Heart right ventricle (tissue), 16 donors: ENCODE measurements around the gene ZNF646. TPM values are rescaled to one million over a fixed set of nuclear protein-coding genes. Genes with fewer than 3 reads are reported as not detected.
A peak's percentile ranks its signal among the peaks of the same experiment; 100 is the strongest.

Experiments
- ATAC-seq, 8 donors: fragments of 200-7000 bp; cut with Tn5 transposase; one replicate each; pipeline ENCODE4 v1.9.1; 2020; ENCODE audit warnings: mild to moderate bottlenecking in 8 of 8, moderate library complexity in 8 of 8, moderate number of reproducible peaks in 1 of 8
- DNase-seq, 2 donors: peaks; one replicate each; pipeline ENCODE4 v3.0.0-alpha.2; 2020
- H3K27ac ChIP-seq, 10 donors: fragments of 200-600 bp; sonication (generic) in 2 of 10; one replicate each; pipeline versions ENCODE4 v1.5.0 to v1.8.0; 2020 to 2022; ENCODE audit warnings: mild to moderate bottlenecking in 3 of 10
- H3K27me3 ChIP-seq, 7 donors: fragments of 200-600 bp; one replicate each; pipeline ENCODE4 v1.8.0; 2021 to 2022; ENCODE audit warnings: mild to moderate bottlenecking in 2 of 7
- H3K36me3 ChIP-seq, 9 donors: fragments of 200-600 bp; sonication (generic) in 1 of 9; one replicate each; pipeline versions ENCODE4 v1.5.0 to v1.8.0; 2020 to 2022; ENCODE audit warnings: mild to moderate bottlenecking in 2 of 9
- H3K4me1 ChIP-seq, 9 donors: fragments of 200-600 bp; sonication (generic) in 1 of 9; one replicate each; pipeline versions ENCODE4 v1.5.0 to v1.8.0; 2020 to 2022; ENCODE audit warnings: mild to moderate bottlenecking in 4 of 9
- H3K4me3 ChIP-seq, 10 donors: fragments of 200-600 bp; sonication (generic) in 2 of 10; one replicate each; pipeline versions ENCODE4 v1.5.0 to v1.8.0; 2020 to 2022; ENCODE audit warnings: mild to moderate bottlenecking in 7 of 10, moderate library complexity in 2 of 10
- H3K9me3 ChIP-seq, 11 donors: fragments of 200-600 bp in 10 of 11; sonication (generic) in 2 of 11; one replicate each; pipeline versions ENCODE4 v1.5.0 to v1.8.0; 2013 to 2022; ENCODE audit warnings: mild to moderate bottlenecking in 2 of 11, control low read depth in 1 of 11, moderate library complexity in 1 of 11
- WGBS, 2 donors: extraction: QIAGEN DNeasy Blood & Tissue Kit; methylation state at CpG; one replicate each; pipeline ENCODE4 v1.1.7; 2013; ENCODE audit warnings: inconsistent platforms in 1 of 2; 5-methylcytosine and 5-hydroxymethylcytosine counted together
- intact Hi-C, 10 donors: fragments of 100-400 bp; cut with DNase I; formaldehyde crosslinking; loops; one replicate each; pipeline versions ENCODE4 v1.11.1 to v1.14.2; 2022
- polyA plus RNA-seq, 2 donors: library from polyadenylated mRNA; stranded (reverse); fragments of 200-250 nt; gene quantifications; one replicate each; pipeline ENCODE4 v1.2.3, GENCODE V29; 2013
- total RNA-seq, 10 donors: library from RNA; stranded (reverse); fragmentation: NEBNext Ultra II Directional in 3 of 10; extraction: Animal tissue kit (Norgen Biotek cat#: 25700) in 3 of 10; gene quantifications; one replicate each; pipeline versions ENCODE4 v1.2.1 to v1.2.4, GENCODE V29; 2021 to 2023
- TF ChIP-seq, protein P1 (sequence below), 9 donors: fragments of 200-600 bp; sonication (generic) in 2 of 9; IDR thresholded peaks; one replicate each; pipeline versions ENCODE4 v1.5.0 to v1.8.0; 2021 to 2022; ENCODE audit warnings: antibody characterized with exemption in 9 of 9, mild to moderate bottlenecking in 5 of 9, moderate library complexity in 1 of 9
- donor health status: Arrhythmogenic right ventricular cardiomyopathy.
- donor health status: ischemic (EF 13 %, LVEDD 7.1; RV severe dilation, severe dysfunction).
- donor health status: healthy with polysubstance abuse.
- donor health status: DM: no; HTN: yes; CAD: no.
- donor health status: DM: no; HTN: no; CAD: no.
- donor health status: ischemic (EF 25% LVEDD 6.9; RV normal size, moderate dysfunction).
- donor health status: ischemic (EF 25% LVEDD 5.7; RV mildly dilated, moderate dysfunction).
- donor health status: healthy.
- donor health status: DM: yes; HTN: yes; CAD: no.
- donor health status: Ischemic cardiomyopathy.
- donor health status: ischemic (EF 35%, LVEDD 5.7; RV mildly dilated, moderate dysfunction).
- donor health status: nonischemic (EF 11% LVEDD 7.7; RV severe dilation, severe dysfunction).
- donor health status: DM: yes; HTN: yes; CAD: no.
- donor health status: PGD.
- donor health status: ischemic (EF 29% LVEDD 5.4; RV normal size, mild dysfunction).
- donor health status: nonischemic (EF 23%, LVEDD 6.1; RV moderate dilation, normal function).

Gene ZNF646
- total and polyA plus RNA-seq, 12 donors, result 2.7 to 12.0 (median 8.4) TPM

DNA sequence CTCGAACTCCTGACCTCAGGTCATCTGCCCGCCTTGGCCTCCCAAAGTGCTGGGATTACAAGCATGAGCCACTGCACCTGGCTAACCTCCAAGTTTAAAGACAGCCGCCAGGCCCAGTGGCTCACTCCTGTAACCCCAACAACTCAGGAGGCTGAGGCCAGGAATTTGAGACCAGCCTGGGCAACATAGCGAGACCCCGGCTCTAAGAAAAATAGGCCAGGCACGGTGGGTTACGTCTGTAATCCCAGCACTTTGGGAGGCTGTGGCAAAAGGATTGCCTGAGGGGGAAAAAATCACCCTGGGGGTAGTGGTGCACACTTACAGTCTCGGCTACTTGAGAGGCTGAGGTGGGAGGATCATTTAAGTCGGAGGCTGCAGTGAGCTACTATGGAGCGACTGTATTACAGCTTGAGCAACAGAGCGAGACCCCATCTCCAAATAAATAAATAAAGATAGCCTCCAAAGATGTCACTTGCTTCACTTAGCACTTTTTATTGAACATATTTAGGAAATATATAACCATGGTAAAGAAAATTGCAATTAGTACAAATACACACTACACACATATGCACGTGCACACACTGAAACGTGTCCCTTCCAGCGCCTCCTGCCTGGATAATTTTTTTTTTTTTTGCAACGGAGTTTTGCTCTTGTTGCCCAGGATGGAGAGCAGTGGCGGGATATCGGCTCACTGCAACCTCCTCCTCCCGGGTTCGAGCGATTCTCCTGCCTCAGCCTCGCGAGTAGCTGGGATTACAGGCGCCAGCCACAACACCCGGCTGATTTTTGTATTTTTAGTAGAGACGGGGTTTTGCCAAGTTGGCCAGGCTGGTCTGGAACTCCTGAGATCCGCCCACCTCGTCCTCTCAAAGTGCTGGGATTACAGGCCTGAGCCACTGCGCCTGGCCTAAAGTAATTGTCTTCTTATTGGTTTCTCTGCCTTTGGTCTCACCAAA is 32.6 kb downstream of the ZNF646 start:
- no peak for DNase-seq
- peaks cover 0 to 27% (median 18%) of the 10 kb centered on the region in 9 donors for H3K36me3 ChIP-seq
- WGBS, 2 donors, result 90 to 91% methylated on average over 28 of the region's 28 CpGs
- no peaks in the 10 kb centered on the region for H3K27me3 ChIP-seq
- no peak overlapping the region for H3K4me3 ChIP-seq
- ATAC-seq, result no peak
- TF ChIP-seq, protein P1, sequence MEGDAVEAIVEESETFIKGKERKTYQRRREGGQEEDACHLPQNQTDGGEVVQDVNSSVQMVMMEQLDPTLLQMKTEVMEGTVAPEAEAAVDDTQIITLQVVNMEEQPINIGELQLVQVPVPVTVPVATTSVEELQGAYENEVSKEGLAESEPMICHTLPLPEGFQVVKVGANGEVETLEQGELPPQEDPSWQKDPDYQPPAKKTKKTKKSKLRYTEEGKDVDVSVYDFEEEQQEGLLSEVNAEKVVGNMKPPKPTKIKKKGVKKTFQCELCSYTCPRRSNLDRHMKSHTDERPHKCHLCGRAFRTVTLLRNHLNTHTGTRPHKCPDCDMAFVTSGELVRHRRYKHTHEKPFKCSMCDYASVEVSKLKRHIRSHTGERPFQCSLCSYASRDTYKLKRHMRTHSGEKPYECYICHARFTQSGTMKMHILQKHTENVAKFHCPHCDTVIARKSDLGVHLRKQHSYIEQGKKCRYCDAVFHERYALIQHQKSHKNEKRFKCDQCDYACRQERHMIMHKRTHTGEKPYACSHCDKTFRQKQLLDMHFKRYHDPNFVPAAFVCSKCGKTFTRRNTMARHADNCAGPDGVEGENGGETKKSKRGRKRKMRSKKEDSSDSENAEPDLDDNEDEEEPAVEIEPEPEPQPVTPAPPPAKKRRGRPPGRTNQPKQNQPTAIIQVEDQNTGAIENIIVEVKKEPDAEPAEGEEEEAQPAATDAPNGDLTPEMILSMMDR (IDR thresholded peaks at IDR 0.05), result no peak
- peak overlapping the region in 2 of 10 donors; percentile 83 to 84 for H3K27ac ChIP-seq
- intact Hi-C loops, result loop anchor here in 4 of 10 donors (5.0 kb wide), 2 partner anchors 34 to 36 kb away; partner anchors contain the start of genes ZNF646 (in 1 of the 4) and ZNF668 (in 1 of the 4)
- no peaks in the 10 kb centered on the region for H3K9me3 ChIP-seq
- peaks cover 7 to 32% (median 15%) of the 10 kb centered on the region in 9 donors for H3K4me1 ChIP-seq

- 96 to 98% methylated on average over 6 of the region's 6 CpGs for WGBS, 2 donors
- intact Hi-C loops, result loop anchor here in 4 of 10 donors (5.0 kb wide), 2 partner anchors 35 kb away; partner anchors contain the start of genes ZNF646 (in 1 of the 4) and ZNF668 (in 1 of the 4)
- no peaks in the 10 kb centered on the region for H3K9me3 ChIP-seq
- peak overlapping the region in 7 of 10 donors; percentile 87 to 99 (median 97) for H3K27ac ChIP-seq
- peaks cover 8 to 39% (median 22%) of the 10 kb centered on the region in 9 donors for H3K4me1 ChIP-seq
- ATAC-seq (no peak), DNase-seq (no peak)
- H3K27me3 ChIP-seq, result no peaks in the 10 kb centered on the region
- peaks cover 0 to 34% (median 25%) of the 10 kb centered on the region in 9 donors for H3K36me3 ChIP-seq
- TF ChIP-seq, protein P1 (IDR thresholded peaks at IDR 0.05), result no peak
- H3K4me3 ChIP-seq, result peak overlapping the region in 2 of 10 donors; percentile 98 to 99
Observed at GRCh38 chr16:31107465-31107867, 33.2 kb downstream of the ZNF646 start.

DNA sequence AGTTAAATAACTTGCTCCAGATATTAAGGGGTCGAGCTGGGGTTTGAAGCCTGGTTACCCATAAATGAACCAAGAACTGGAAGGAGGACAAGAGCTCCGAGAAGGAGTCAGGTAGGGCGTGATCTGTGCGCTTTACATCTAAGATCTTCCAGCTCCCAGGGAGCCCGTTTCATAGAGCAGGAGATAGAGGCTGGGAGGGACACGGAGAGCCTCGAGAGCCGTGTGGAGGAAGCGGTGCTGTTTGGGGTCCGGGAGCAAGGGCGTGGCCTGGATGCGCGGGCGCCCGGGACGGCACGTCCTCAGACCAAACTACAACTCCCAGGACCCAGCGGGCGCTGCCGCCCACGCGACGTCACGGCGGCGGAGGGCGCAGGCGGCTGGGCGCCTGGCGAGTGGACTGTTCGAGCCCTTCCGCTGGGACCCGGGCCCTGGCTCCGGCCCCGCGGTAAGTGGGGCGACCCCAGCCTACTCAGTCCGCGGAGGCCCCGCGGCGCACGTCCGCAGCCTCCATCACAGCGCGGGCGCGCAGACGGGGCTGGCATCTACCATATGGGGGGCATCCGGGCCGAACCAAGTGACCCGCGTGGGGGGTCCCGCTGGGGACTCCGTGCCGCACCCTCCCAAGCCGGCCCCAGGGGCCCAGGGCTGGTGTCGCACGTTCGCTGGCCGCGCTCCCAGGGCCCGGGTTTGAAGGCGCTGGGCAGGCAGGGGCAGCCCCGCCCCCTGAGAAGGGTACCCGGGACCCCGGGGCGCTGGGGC is 34.0 kb downstream of the ZNF646 start, which contains the start of gene BCKDK:
TSS of gene BCKDK (plus strand) at position 352 of the 759 bp plus-strand sequence. CDS start 838 bp downstream, outside the sequence.
- intact Hi-C loops, result loop anchor here in 5 of 10 donors (2.0 to 5.0 kb wide), 3 partner anchors 34 to 36 kb away; partner anchors contain the start of genes ZNF646 (in 1 of the 5) and ZNF668 (in 1 of the 5)
- peak; percentile 70 to 85 for DNase-seq

More for the DNA sequence above, 34.0 kb downstream of the ZNF646 start, which contains the start of gene BCKDK:
- peak; percentile 72 to 91 (median 82) for ATAC-seq
- Histone ChIP-seq H3K4me3 (peak within 1 kb of the TSS; percentile 81 to 100 (median 98)), H3K27ac (peak within 1 kb of the TSS; percentile 85 to 99 (median 96)), H3K36me3 (peaks cover 0 to 41% (median 30%) of the 10 kb centered on the region in 9 donors), H3K27me3 (no peaks in the 10 kb centered on the region), H3K9me3 (no peaks in the 10 kb centered on the region), H3K4me1 (peaks cover 15 to 47% (median 29%) of the 10 kb centered on the region in 9 donors)
- TF ChIP-seq, protein P1 (IDR thresholded peaks at IDR 0.05), result no peak
- 3% methylated on average over 60 to 68 of the region's 68 CpGs for WGBS, 2 donors
